Occipital lobe (tissue), 3 donors: ENCODE data around the gene BRAT1. TPM values are rescaled to one million over a fixed set of nuclear protein-coding genes. Genes with fewer than 3 reads are reported as not detected.

Experiments used
- DNase-seq: peaks from one replicate; lab custom pipeline; 2025; lab: John Stamatoyannopoulos, UW
- small RNA-seq: library from RNA; depleted of rRNA; stranded (forward); fragments of <200 nt; gene quantifications from one replicate; pipeline ENCODE3, GENCODE V24; 2014
- total RNA-seq: library from RNA; depleted of rRNA; stranded (reverse); fragments of >200 nt; gene quantifications from one replicate; pipeline ENCODE4 v1.2.3, GENCODE V29; 2014

The BRAT1 gene
- total RNA-seq, 1 donor from 2014 or later: 15.6 TPM

GRCh38 chr7:2497500-2498336 lies 57.6 kb downstream of the BRAT1 start:
- no peak for DNase-seq

- no peak for DNase-seq
Observed at GRCh38 chr7:2497065-2497464, 58.3 kb downstream of the BRAT1 start.

GRCh38 chr7:2496375-2496774 lies 58.9 kb downstream of the BRAT1 start:
- DNase-seq: no peak

GRCh38 chr7:2495418-2496299 lies 59.7 kb downstream of the BRAT1 start:
- no peak for DNase-seq

- DNase-seq: no peak
Observed at GRCh38 chr7:2494191-2495130, 60.9 kb downstream of the BRAT1 start.

GRCh38 chr7:2493205-2494164 lies 61.8 kb downstream of the BRAT1 start:
- DNase-seq: no peak

GRCh38 chr7:2492038-2492437 lies 63.3 kb downstream of the BRAT1 start:
- DNase-seq: no peak

- DNase-seq: no peak
Observed at GRCh38 chr7:2490181-2490651, 65.1 kb downstream of the BRAT1 start.

GRCh38 chr7:2488681-2489080 lies 66.6 kb downstream of the BRAT1 start:
- DNase-seq: no peak

GRCh38 chr7:2488272-2488645 lies 67.1 kb downstream of the BRAT1 start:
- no peak for DNase-seq

Small RNAs within 50 kb of the gene (small RNA-seq; reads per million reads assigned to genes)
- gene MIR4648: not detected

Other genes with a start within 250 kb of the BRAT1 start
- 13.4 TPM for gene SNX8, start 241.1 kb downstream of the BRAT1 start, total RNA-seq
- 63.0 TPM for gene EIF3B, start 200.7 kb downstream of the BRAT1 start, total RNA-seq
- 1.9 TPM for gene CHST12, start 151.9 kb downstream of the BRAT1 start, total RNA-seq
- not detected for gene GRIFIN, start 79.1 kb downstream of the BRAT1 start, total RNA-seq
- 8.7 TPM for gene LFNG, start 35.8 kb downstream of the BRAT1 start, total RNA-seq
- 22.3 TPM for gene IQCE, start 3.5 kb upstream of the BRAT1 start, total RNA-seq
- gene TTYH3, start 76.5 kb upstream of the BRAT1 start, total RNA-seq: 31.5 TPM
- 2.2 TPM for gene AMZ1, start 132.7 kb upstream of the BRAT1 start, total RNA-seq